IMR-90 (cell line): Measurements from ENCODE around the gene CAPZA2. TPM values are rescaled to one million over a fixed set of nuclear protein-coding genes. Genes with fewer than 3 reads are reported as not detected.

Source experiments
- ATAC-seq: fragments of 200-7000 bp; cut with Tn5 transposase; 2 replicates; pipeline ENCODE4 v1.9.1; 2020; ENCODE audit warnings: low read depth, mild to moderate bottlenecking, moderate library complexity
- BruUV-seq: library from RNA; stranded (reverse); fragments of 400-500 nt; replicated peaks from 2 replicates; lab custom pipeline; 2021; lab: Mats Ljungman, UMichigan
- CTCF ChIA-PET: fragments of 300-600 bp; formaldehyde crosslinking; extraction: SDS; loops from one replicate; lab custom pipeline; 2021; ENCODE audit warnings: antibody characterized with exemption; lab: Yijun Ruan, JAX
- POLR2A ChIA-PET: fragments of 300-600 bp; sonication (Branson Sonifier 250); formaldehyde crosslinking; loops from one replicate; lab custom pipeline; 2022; ENCODE audit warnings: antibody characterized with exemption; ENCODE audit not compliant: unreplicated experiment; lab: Charles Lee
- DNase-seq: peaks from one replicate; pipeline ENCODE4 v3.0.0; 2013
- H2AFZ ChIP-seq: replicated peaks from 2 replicates; pipeline ENCODE3; 2013; ENCODE audit warnings: low read length, mild to moderate bottlenecking; ENCODE audit not compliant: poor library complexity
- H2AK5ac ChIP-seq: 2 replicates; pipeline ENCODE4 v1.6.1; 2013; ENCODE audit warnings: low read depth, low read length, inconsistent platforms
- H2AK9ac ChIP-seq: replicated peaks from 2 replicates; pipeline ENCODE3; 2013; ENCODE audit warnings: mild to moderate bottlenecking, low read depth, low read length, moderate library complexity; ENCODE audit not compliant: poor library complexity
- H2BK120ac ChIP-seq: 2 replicates; pipeline ENCODE4 v1.6.1; 2013; ENCODE audit warnings: low read depth, low read length, inconsistent platforms
- H2BK15ac ChIP-seq: 3 replicates; pipeline ENCODE4 v1.6.1; 2013; ENCODE audit warnings: low read depth, low read length, inconsistent platforms
- H2BK20ac ChIP-seq: 2 replicates; pipeline ENCODE4 v1.6.1; 2013; ENCODE audit warnings: low read depth, mild to moderate bottlenecking, inconsistent platforms, low read length, moderate library complexity
- H2BK5ac ChIP-seq: 2 replicates; pipeline ENCODE4 v1.6.1; 2013; ENCODE audit warnings: mild to moderate bottlenecking, low read depth, low read length, inconsistent platforms; ENCODE audit not compliant: poor library complexity, severe bottlenecking
- H3K14ac ChIP-seq: replicated peaks from 2 replicates; pipeline ENCODE4 v1.6.1; 2013; ENCODE audit warnings: low read depth, low read length, inconsistent platforms
- H3K18ac ChIP-seq: 2 replicates; pipeline ENCODE4 v1.6.1; 2013; ENCODE audit warnings: low read depth, low read length, control low read depth
- H3K23ac ChIP-seq: 2 replicates; pipeline ENCODE4 v1.6.1; 2013; ENCODE audit warnings: low read depth, low read length, inconsistent platforms
- H3K27ac ChIP-seq: 2 replicates; pipeline ENCODE4 v1.5.1; 2013; ENCODE audit warnings: mild to moderate bottlenecking, control low read depth, low read length; ENCODE audit not compliant: insufficient read depth
- H3K27me3 ChIP-seq: 2 replicates; pipeline ENCODE4 v1.6.1; 2013; ENCODE audit warnings: low read length; ENCODE audit not compliant: control insufficient read depth, insufficient read depth
- H3K36me3 ChIP-seq: 2 replicates; pipeline ENCODE4 v1.6.1; 2013; ENCODE audit warnings: low read length, mixed read lengths; ENCODE audit not compliant: control insufficient read depth, insufficient read depth
- H3K4ac ChIP-seq: 2 replicates; pipeline ENCODE4 v1.6.1; 2013; ENCODE audit warnings: low read depth, low read length, inconsistent platforms
- H3K4me1 ChIP-seq: 2 replicates; pipeline ENCODE4 v1.6.1; 2013; ENCODE audit warnings: low read length, mixed read lengths; ENCODE audit not compliant: control insufficient read depth, insufficient read depth
- H3K4me2 ChIP-seq: 2 replicates; pipeline ENCODE4 v1.6.1; 2013; ENCODE audit warnings: low read depth, mild to moderate bottlenecking, control low read depth, low read length, moderate library complexity
- H3K4me3 ChIP-seq: 2 replicates; pipeline ENCODE4 v1.5.1; 2013; ENCODE audit warnings: low read depth, mild to moderate bottlenecking, control low read depth, low read length, moderate library complexity; ENCODE audit not compliant: insufficient read depth
- H3K56ac ChIP-seq: 2 replicates; pipeline ENCODE4 v1.6.1; 2013; ENCODE audit warnings: low read length, inconsistent platforms; ENCODE audit not compliant: insufficient read depth; ENCODE audit errors: extremely low read depth
- H3K79me1 ChIP-seq, 2 experiments: 2 replicates each; pipeline ENCODE4 v1.6.1; 2013; ENCODE audit warnings: low read length in 2 of 2, inconsistent platforms in 1 of 2, low read depth in 1 of 2
- H3K9ac ChIP-seq: 2 replicates; pipeline ENCODE4 v1.6.1; 2013; ENCODE audit warnings: low read depth, low read length, control low read depth
- H3K9me1 ChIP-seq: 2 replicates; pipeline ENCODE4 v1.6.1; 2013; ENCODE audit warnings: low read length, inconsistent platforms; ENCODE audit not compliant: insufficient read depth
- H3K9me3 ChIP-seq: 2 replicates; pipeline ENCODE4 v1.6.1; 2013; ENCODE audit warnings: low read length; ENCODE audit not compliant: control insufficient read depth, insufficient read depth
- H4K20me1 ChIP-seq: 2 replicates; pipeline ENCODE4 v1.6.1; 2013; ENCODE audit warnings: low read length, inconsistent platforms; ENCODE audit not compliant: insufficient read depth
- H4K5ac ChIP-seq: 2 replicates; pipeline ENCODE4 v1.6.1; 2013; ENCODE audit warnings: mild to moderate bottlenecking, low read depth, low read length, control low read depth
- H4K8ac ChIP-seq, 2 experiments: 2 replicates each; pipeline ENCODE4 v1.6.1; 2013; ENCODE audit warnings: low read depth in 2 of 2, low read length in 2 of 2, control low read depth in 1 of 2, inconsistent platforms in 1 of 2
- H4K91ac ChIP-seq: 2 replicates; pipeline ENCODE4 v1.6.1; 2013; ENCODE audit warnings: low read depth, low read length, inconsistent platforms; ENCODE audit not compliant: insufficient read depth
- BHLHE40 ChIP-seq: fragments of 150-350 bp; IDR thresholded peaks from 2 replicates; pipeline ENCODE4 v1.6.1; 2016; ENCODE audit warnings: mild to moderate bottlenecking, low read depth, low read length
- FOS ChIP-seq: fragments of 150-350 bp; IDR thresholded peaks from 2 replicates; pipeline ENCODE4 v1.6.1; 2016; ENCODE audit warnings: low read depth, low read length
- MAZ ChIP-seq: IDR thresholded peaks from 2 replicates; pipeline ENCODE4 v1.6.1; 2012; ENCODE audit warnings: low read depth, mild to moderate bottlenecking, low read length, improper control_type of control experiment, moderate library complexity, borderline replicate concordance
- RCOR1 ChIP-seq: IDR thresholded peaks from 2 replicates; pipeline ENCODE4 v1.6.1; 2012; ENCODE audit warnings: mild to moderate bottlenecking, low read length, improper control_type of control experiment; ENCODE audit not compliant: insufficient replicate concordance
- WGBS, 2 experiments: methylation state at CpG; one replicate each; pipeline versions ENCODE4 v1.1.5 to v1.1.7; 2013; ENCODE audit warnings: missing lambda C conversion rate in 2 of 2; ENCODE audit not compliant: insufficient read length in 1 of 2; ENCODE audit errors: extremely low coverage in 2 of 2; 5-methylcytosine and 5-hydroxymethylcytosine counted together
- dilution Hi-C: fragments of 300-500 bp; cut with HindIII; formaldehyde crosslinking; loops from one replicate; pipeline ENCODE4 v1.14.3; 2018; ENCODE audit warnings: low sequenced_read_pairs; ENCODE audit not compliant: unreplicated experiment
- in situ Hi-C: fragments of 300-500 bp; cut with MboI; formaldehyde crosslinking; loops from 3 replicates; pipeline ENCODE4 v1.14.3; 2019; ENCODE audit warnings: low sequenced_read_pairs, inconsistent platforms, mixed read lengths
- intact Hi-C: fragments of 100-400 bp; cut with micrococcal nuclease; formaldehyde crosslinking; loops from 2 replicates; pipeline ENCODE4 v1.10.0; 2022
- polyA plus RNA-seq, 3 experiments: library from polyadenylated mRNA; depleted of rRNA; stranded (reverse); fragments of >200 nt; gene quantifications; 2 replicates each; pipeline ENCODE4 v1.2.3, GENCODE V29; 2012; ENCODE audit warnings: low replicate concordance in 1 of 3
- total RNA-seq: library from RNA; depleted of rRNA; stranded (reverse); fragments of >200 nt; gene quantifications from 2 replicates; pipeline ENCODE4 v1.2.3, GENCODE V29; 2012
- TF ChIP-seq, protein P1 (sequence below): fragments of 150-350 bp; IDR thresholded peaks from 2 replicates; pipeline ENCODE4 v1.6.1; 2016; ENCODE audit warnings: low read depth, mild to moderate bottlenecking, low read length, moderate library complexity, borderline replicate concordance
- TF ChIP-seq, protein P2 (sequence below): fragments of 150-350 bp; IDR thresholded peaks from 2 replicates; pipeline ENCODE4 v1.6.1; 2017; ENCODE audit warnings: mild to moderate bottlenecking, antibody characterized with exemption, low read length, low read depth

CAPZA2 gene
- total and polyA plus RNA-seq, 2 of the 4 experiments (the other 2 are of a cell fraction), result 66.6 to 133 TPM

DNA sequence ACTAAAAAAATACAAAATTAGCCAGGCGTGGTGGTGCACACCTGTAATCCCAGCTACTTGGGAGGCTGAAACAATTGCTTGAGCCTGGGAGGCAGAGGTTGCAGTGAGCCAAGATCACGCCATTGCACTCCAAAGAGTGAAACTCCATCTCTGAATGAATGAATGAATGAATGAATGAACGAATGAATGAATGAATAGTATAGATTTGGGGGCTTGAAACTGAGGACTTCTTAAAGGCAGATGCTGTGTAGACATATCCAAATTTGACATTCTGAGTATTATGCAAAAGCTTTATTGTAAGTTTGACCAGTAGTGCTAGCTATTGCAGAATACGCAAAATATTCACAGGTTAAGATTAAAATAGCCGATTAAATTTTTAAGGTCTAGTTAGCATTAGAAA is 60.2 kb downstream of the CAPZA2 start:
- Histone ChIP-seq H4K20me1 (no peaks in the 10 kb centered on the region), H2AFZ (no peak overlapping the region), H2BK5ac (no peak overlapping the region), H3K9me1 (no peaks in the 10 kb centered on the region; the same call in 1 of the 2 replicates), H2BK15ac (no peak overlapping the region), H3K27ac (no peak overlapping the region), H3K79me1 (peaks cover 3 to 10% of the 10 kb centered on the region in 2 experiments; a peak in 1 of 4 replicates), H4K5ac (no peak overlapping the region), H2BK20ac (no peak overlapping the region), H2BK120ac (no peak overlapping the region), H3K9ac (no peak overlapping the region), H3K27me3 (no peaks in the 10 kb centered on the region), H3K18ac (no peak overlapping the region), H3K14ac (no peak overlapping the region), H3K4ac (no peak overlapping the region), H3K36me3 (peaks cover 2% of the 10 kb centered on the region; the same call in 1 of the 2 replicates), H2AK9ac (no peak overlapping the region), H3K4me1 (no peaks in the 10 kb centered on the region), H2AK5ac (no peak overlapping the region), H3K4me2 (no peak overlapping the region), H3K9me3 (no peaks in the 10 kb centered on the region), H3K4me3 (no peak overlapping the region), H4K8ac (no peak overlapping the region), H3K56ac (no peak overlapping the region), H4K91ac (no peak overlapping the region), H3K23ac (no peak overlapping the region)
- TF ChIP-seq FOS (no peak), BHLHE40 (no peak), MAZ (no peak), RCOR1 (no peak)
- TF ChIP-seq, protein P1, sequence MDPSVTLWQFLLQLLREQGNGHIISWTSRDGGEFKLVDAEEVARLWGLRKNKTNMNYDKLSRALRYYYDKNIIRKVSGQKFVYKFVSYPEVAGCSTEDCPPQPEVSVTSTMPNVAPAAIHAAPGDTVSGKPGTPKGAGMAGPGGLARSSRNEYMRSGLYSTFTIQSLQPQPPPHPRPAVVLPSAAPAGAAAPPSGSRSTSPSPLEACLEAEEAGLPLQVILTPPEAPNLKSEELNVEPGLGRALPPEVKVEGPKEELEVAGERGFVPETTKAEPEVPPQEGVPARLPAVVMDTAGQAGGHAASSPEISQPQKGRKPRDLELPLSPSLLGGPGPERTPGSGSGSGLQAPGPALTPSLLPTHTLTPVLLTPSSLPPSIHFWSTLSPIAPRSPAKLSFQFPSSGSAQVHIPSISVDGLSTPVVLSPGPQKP, result no peak
- TF ChIP-seq, protein P2, sequence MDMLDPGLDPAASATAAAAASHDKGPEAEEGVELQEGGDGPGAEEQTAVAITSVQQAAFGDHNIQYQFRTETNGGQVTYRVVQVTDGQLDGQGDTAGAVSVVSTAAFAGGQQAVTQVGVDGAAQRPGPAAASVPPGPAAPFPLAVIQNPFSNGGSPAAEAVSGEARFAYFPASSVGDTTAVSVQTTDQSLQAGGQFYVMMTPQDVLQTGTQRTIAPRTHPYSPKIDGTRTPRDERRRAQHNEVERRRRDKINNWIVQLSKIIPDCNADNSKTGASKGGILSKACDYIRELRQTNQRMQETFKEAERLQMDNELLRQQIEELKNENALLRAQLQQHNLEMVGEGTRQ, result no peak
- ATAC-seq (no peak), DNase-seq (no peak)
- 50% methylated on average over 2 of the region's 5 CpGs; no CpG with 5 or more reads in 1 of the 2 experiments for WGBS, 2 experiments
- in situ Hi-C loops (no loop called here), dilution Hi-C loops (no loop called here), intact Hi-C loops (no loop called here)
- BruUV-seq, result no TSS peak
- CTCF ChIA-PET, result no interaction called here
- POLR2A ChIA-PET, result no interaction called here
